HepG2 (cell line): ENCODE data around the gene MTHFD2. TPM values are rescaled to one million over a fixed set of nuclear protein-coding genes. Genes with fewer than 3 reads are reported as not detected.
A peak's percentile ranks its signal among the peaks of the same experiment; 100 is the strongest.

Experiments
- FOXK2 ChIP-seq: fragments of 450-650 bp; IDR thresholded peaks from 2 replicates; pipeline ENCODE4 v1.6.1; 2016
- GFI1 ChIP-seq: sonication (generic); formaldehyde crosslinking; IDR thresholded peaks from 2 replicates; pipeline ENCODE4 v1.5.0; 2020; ENCODE audit warnings: missing genetic modification reagents, mild to moderate bottlenecking, borderline replicate concordance
- MAZ ChIP-seq, 2 experiments: sonication (generic) in 1 of 2; formaldehyde crosslinking in 1 of 2; IDR thresholded peaks; 2 replicates each; pipeline versions ENCODE4 v1.5.0 to v1.6.1; 2012 to 2020; ENCODE audit warnings: low read depth in 2 of 2, mild to moderate bottlenecking in 2 of 2, borderline replicate concordance in 1 of 2, improper control_type of control experiment in 1 of 2, low read length in 1 of 2, missing genetic modification reagents in 1 of 2, moderate library complexity in 1 of 2
- POLR2AphosphoS2 ChIP-seq: IDR thresholded peaks from 2 replicates; pipeline ENCODE4 v1.6.1; 2011; ENCODE audit warnings: low read depth, low read length, improper control_type of control experiment
- RBFOX2 ChIP-seq: fragments of 200-400 bp; formaldehyde crosslinking; IDR thresholded peaks from 2 replicates; pipeline ENCODE4 v1.6.1; 2017; ENCODE audit warnings: low read depth, mild to moderate bottlenecking, low read length
- RFXAP ChIP-seq: sonication (generic); formaldehyde crosslinking; IDR thresholded peaks from 2 replicates; pipeline ENCODE4 v1.4.0; 2020; ENCODE audit warnings: missing genetic modification reagents, borderline replicate concordance
- SIN3A ChIP-seq: IDR thresholded peaks from 2 replicates; pipeline ENCODE4 v1.6.1; 2011; ENCODE audit warnings: low read depth, mild to moderate bottlenecking, control low read depth, low read length, borderline replicate concordance
- SOX5 ChIP-seq: IDR thresholded peaks from 2 replicates; pipeline ENCODE4 v1.6.1; 2016; ENCODE audit warnings: borderline replicate concordance
- SP5 ChIP-seq: IDR thresholded peaks from 2 replicates; pipeline ENCODE4 v1.6.1; 2016; ENCODE audit warnings: low read depth, borderline replicate concordance
- SYNCRIP ChIP-seq: fragments of 200-400 bp; formaldehyde crosslinking; IDR thresholded peaks from 2 replicates; pipeline ENCODE4 v1.6.1; 2018; ENCODE audit warnings: mild to moderate bottlenecking, low read depth, low read length; ENCODE audit not compliant: insufficient read depth
- WIZ ChIP-seq: sonication (generic); formaldehyde crosslinking; IDR thresholded peaks from 2 replicates; pipeline ENCODE4 v1.5.1; 2020; ENCODE audit warnings: mild to moderate bottlenecking, missing genetic modification reagents
- ZFP90 ChIP-seq: sonication (generic); formaldehyde crosslinking; IDR thresholded peaks from 2 replicates; pipeline ENCODE4 v1.8.0; 2022; ENCODE audit warnings: missing genetic modification reagents, mild to moderate bottlenecking, inconsistent platforms, borderline replicate concordance
- ZNF562 ChIP-seq: sonication (generic); formaldehyde crosslinking; IDR thresholded peaks from 2 replicates; pipeline ENCODE4 v1.8.0; 2022; ENCODE audit warnings: missing genetic modification reagents, borderline replicate concordance
- ZNF615 ChIP-seq: sonication (generic); formaldehyde crosslinking; IDR thresholded peaks from 2 replicates; pipeline ENCODE4 v1.5.0; 2020; ENCODE audit warnings: mild to moderate bottlenecking, missing genetic modification reagents, borderline replicate concordance
- ZNF75D ChIP-seq: sonication (generic); formaldehyde crosslinking; IDR thresholded peaks from 2 replicates; pipeline ENCODE4 v1.8.1; 2023; ENCODE audit warnings: missing genetic modification reagents, mild to moderate bottlenecking, borderline replicate concordance
- ZNF790 ChIP-seq: sonication (generic); formaldehyde crosslinking; IDR thresholded peaks from 2 replicates; pipeline ENCODE4 v1.8.0; 2022; ENCODE audit warnings: missing genetic modification reagents, mild to moderate bottlenecking, borderline replicate concordance
- polyA plus RNA-seq, 8 experiments: library from polyadenylated mRNA; depleted of rRNA in 3 of 8; stranded (reverse) in 7 of 8; unstranded in 1 of 8; fragments of >200 nt; fragmentation: Illumina TruSeq in 4 of 8; extraction: Trizol in 4 of 8; gene quantifications; 2 replicates each; pipeline versions ENCODE4 v1.2.1 to v1.2.3, GENCODE V29; 2011 to 2016; ENCODE audit warnings: low read depth in 4 of 8, missing spikeins in 1 of 8, mixed read lengths in 1 of 8; ENCODE audit not compliant: insufficient read depth in 1 of 8
- total RNA-seq, 5 experiments: library from RNA; depleted of rRNA; stranded (reverse); fragments of >200 nt; fragmentation: Illumina TruSeq; extraction: Trizol; gene quantifications; 2 replicates each; pipeline ENCODE4 v1.2.3, GENCODE V29; 2016; ENCODE audit warnings: low read depth in 1 of 5
- TF ChIP-seq, protein P1 (sequence below), 2 experiments: sonication (generic) in 1 of 2; formaldehyde crosslinking in 1 of 2; IDR thresholded peaks; 2 replicates each; pipeline versions ENCODE4 v1.6.1 to v1.9.0; 2014 to 2022; ENCODE audit warnings: antibody characterized with exemption in 1 of 2, borderline replicate concordance in 1 of 2, inconsistent platforms in 1 of 2, low read depth in 1 of 2, missing genetic modification reagents in 1 of 2
- TF ChIP-seq, protein P2 (sequence below): IDR thresholded peaks from 2 replicates; pipeline ENCODE4 v1.6.1; 2016; ENCODE audit warnings: missing compliant biosample characterization, missing genetic modification reagents, borderline replicate concordance
- TF ChIP-seq, protein P3 (sequence below): sonication (generic); formaldehyde crosslinking; IDR thresholded peaks from 2 replicates; pipeline ENCODE4 v1.5.0; 2020; ENCODE audit warnings: mild to moderate bottlenecking, missing genetic modification reagents

MTHFD2 gene
- total and polyA plus RNA-seq, 2 of the 13 experiments (the other 11 are each of a cell fraction or from before 2014, with no cell fraction given): 188 to 269 TPM

DNA sequence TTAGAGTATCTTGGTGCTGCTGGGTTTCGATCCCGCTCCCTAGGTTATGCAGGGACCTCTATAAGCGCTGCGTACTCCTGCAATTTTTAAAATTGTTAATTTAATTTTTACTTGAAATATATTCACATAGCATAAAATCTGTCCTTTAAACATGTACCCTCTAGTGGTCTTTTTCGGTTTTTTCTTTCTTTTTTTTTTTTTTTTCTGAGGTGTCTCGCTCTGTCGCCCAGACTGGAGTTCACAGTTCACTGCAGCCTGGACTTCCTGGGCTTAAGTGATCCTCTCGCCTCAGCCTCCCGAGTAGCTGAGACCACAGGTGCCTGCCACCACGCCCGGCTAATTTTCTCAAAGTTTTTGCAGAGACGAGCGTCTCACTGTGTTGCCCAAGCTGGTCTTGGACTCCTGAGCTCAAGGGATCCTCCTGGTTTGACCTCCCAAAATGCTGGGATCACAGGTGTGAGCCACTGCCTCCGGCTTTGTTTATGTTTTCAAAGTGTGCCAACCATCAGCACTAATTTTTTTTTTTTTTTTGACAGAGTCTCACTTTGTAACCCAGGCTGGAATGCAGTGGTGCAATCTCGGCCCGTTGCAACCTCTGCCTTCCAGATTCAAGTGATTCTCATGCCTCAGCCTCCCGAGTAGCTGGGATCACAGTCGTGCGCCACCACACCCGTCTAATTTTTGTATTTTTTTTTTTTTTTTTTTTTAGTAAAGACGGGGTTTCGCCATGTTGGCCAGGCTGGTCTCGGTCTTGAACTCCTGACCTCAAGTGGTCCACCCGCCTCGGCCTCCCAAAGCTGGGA lies 19.2 kb upstream of the MTHFD2 start (continued):
- TF ChIP-seq, protein P1, sequence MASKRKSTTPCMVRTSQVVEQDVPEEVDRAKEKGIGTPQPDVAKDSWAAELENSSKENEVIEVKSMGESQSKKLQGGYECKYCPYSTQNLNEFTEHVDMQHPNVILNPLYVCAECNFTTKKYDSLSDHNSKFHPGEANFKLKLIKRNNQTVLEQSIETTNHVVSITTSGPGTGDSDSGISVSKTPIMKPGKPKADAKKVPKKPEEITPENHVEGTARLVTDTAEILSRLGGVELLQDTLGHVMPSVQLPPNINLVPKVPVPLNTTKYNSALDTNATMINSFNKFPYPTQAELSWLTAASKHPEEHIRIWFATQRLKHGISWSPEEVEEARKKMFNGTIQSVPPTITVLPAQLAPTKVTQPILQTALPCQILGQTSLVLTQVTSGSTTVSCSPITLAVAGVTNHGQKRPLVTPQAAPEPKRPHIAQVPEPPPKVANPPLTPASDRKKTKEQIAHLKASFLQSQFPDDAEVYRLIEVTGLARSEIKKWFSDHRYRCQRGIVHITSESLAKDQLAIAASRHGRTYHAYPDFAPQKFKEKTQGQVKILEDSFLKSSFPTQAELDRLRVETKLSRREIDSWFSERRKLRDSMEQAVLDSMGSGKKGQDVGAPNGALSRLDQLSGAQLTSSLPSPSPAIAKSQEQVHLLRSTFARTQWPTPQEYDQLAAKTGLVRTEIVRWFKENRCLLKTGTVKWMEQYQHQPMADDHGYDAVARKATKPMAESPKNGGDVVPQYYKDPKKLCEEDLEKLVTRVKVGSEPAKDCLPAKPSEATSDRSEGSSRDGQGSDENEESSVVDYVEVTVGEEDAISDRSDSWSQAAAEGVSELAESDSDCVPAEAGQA (IDR thresholded peaks at IDR 0.05; ENCODE audit: low read depth): no peak
- TF ChIP-seq, protein P1 (CRISPR knock-in tag; IDR thresholded peaks at IDR 0.05; ENCODE audit: borderline replicate concordance): no peak
- no peak for TF ChIP-seq POLR2AphosphoS2
- TF ChIP-seq, protein P2, sequence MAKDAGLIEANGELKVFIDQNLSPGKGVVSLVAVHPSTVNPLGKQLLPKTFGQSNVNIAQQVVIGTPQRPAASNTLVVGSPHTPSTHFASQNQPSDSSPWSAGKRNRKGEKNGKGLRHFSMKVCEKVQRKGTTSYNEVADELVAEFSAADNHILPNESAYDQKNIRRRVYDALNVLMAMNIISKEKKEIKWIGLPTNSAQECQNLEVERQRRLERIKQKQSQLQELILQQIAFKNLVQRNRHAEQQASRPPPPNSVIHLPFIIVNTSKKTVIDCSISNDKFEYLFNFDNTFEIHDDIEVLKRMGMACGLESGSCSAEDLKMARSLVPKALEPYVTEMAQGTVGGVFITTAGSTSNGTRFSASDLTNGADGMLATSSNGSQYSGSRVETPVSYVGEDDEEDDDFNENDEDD (CRISPR knock-in tag): no peak
- no peak for TF ChIP-seq SIN3A
- TF ChIP-seq GFI1 (CRISPR knock-in tag): no peak
- TF ChIP-seq WIZ (CRISPR knock-in tag): no peak; the same call in 1 of the 2 replicates
- TF ChIP-seq ZFP90 (CRISPR knock-in tag): 0 out of 2 replicates have a peak, but pooled peaks have one; percentile 64
- TF ChIP-seq FOXK2: no peak
- no peak for TF ChIP-seq SP5 (CRISPR knock-in tag)
- no peak for TF ChIP-seq RBFOX2
- TF ChIP-seq ZNF790: no peak
- peak; percentile 19; the same call in 1 of the 2 replicates for TF ChIP-seq RFXAP (CRISPR knock-in tag)
- no peak for TF ChIP-seq MAZ (IDR thresholded peaks at IDR 0.05; ENCODE audit: borderline replicate concordance, low read depth, low read length)
- TF ChIP-seq MAZ (CRISPR knock-in tag; IDR thresholded peaks at IDR 0.05; ENCODE audit: low read depth): no peak
- no peak for TF ChIP-seq SOX5 (CRISPR knock-in tag)
- no peak for TF ChIP-seq ZNF75D (CRISPR knock-in tag)
- no peak for TF ChIP-seq SYNCRIP
- TF ChIP-seq ZNF615 (CRISPR knock-in tag): no peak
- TF ChIP-seq, protein P3, sequence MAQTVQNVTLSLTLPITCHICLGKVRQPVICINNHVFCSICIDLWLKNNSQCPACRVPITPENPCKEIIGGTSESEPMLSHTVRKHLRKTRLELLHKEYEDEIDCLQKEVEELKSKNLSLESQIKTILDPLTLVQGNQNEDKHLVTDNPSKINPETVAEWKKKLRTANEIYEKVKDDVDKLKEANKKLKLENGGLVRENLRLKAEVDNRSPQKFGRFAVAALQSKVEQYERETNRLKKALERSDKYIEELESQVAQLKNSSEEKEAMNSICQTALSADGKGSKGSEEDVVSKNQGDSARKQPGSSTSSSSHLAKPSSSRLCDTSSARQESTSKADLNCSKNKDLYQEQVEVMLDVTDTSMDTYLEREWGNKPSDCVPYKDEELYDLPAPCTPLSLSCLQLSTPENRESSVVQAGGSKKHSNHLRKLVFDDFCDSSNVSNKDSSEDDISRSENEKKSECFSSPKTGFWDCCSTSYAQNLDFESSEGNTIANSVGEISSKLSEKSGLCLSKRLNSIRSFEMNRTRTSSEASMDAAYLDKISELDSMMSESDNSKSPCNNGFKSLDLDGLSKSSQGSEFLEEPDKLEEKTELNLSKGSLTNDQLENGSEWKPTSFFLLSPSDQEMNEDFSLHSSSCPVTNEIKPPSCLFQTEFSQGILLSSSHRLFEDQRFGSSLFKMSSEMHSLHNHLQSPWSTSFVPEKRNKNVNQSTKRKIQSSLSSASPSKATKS (CRISPR knock-in tag): no peak
- no peak for TF ChIP-seq ZNF562 (CRISPR knock-in tag)
